GM21825 (cell line): Measurements from ENCODE around the gene P4HA2.

Experiments used
- ATAC-seq: cut with Tn5 transposase; IDR thresholded peaks from one replicate; pipeline ENCODE4 v1.9.1; 2021; ENCODE audit warnings: mild to moderate bottlenecking, moderate library complexity; ENCODE audit not compliant: unreplicated experiment

The P4HA2 gene

DNA sequence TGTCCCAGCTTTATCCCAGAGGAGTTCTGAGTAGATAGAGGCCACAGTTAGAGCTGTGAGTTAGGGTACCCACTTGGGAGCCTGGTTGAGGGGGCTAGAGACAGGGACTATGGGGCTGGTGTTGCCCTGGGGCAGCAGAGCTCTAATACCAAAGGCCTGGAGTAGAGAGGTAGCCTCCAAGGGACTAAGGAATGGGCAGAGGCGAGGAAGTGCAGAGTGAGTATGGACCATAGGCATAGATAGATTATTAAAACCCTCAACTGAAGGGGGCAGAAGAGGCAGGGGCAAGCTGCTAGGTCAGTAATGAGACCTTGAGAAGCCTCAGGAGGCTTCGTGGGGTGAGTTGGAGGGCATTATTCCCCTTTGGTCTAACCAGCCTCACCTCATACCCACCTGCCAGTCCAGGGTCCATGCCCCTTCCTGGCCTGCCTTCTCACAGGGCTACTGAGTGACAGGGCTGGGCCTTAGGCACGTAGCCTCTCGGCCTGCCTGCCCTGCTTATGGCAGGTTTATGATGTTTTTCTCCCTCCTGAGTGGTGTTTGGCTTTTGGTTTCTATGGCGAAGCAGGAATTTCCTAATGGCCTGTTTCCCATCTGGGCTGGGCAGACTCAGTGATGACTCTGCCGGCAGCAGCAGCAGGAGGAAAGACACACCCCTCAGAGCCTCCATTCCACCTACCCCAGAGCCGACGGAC is 37.8 kb upstream of the P4HA2 start:
- ATAC-seq: no peak

DNA sequence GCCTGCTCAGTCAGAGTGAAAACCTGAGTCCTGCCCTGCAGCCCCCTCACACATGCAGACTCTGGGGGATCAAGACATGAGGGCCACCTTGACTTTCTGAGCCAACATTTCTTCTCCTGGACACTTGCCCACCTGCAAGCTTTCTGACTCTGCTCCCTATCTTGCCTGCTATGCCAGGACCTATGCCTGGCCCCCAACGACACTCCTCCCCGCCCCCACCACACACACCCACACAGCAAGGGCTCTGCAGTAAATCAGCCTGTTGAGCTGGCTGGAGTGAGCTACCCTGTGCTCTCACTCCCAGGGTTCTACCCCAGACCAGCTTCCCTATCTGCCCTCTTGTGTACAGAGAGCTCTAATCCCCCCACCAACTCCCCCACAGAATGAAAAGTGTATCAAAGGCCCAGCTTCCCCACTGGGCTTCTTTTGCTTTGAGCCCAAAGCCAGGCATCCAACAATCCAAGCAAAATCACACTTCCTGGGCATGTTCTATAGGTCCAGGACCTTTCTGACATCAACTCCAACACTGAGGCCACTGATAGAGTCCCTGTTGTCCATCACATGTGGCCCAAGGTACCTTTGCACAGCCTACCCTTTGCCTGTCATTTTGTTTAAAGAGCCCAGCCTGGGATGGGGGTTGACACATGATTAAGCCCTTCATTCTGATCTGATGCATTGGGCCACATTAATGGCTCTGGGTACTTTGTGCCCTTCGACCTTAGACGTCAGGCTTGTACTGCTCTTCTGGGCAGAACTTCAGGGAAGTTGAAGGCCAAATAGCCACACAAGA is 37.1 kb upstream of the P4HA2 start:
- ATAC-seq: no peak

DNA sequence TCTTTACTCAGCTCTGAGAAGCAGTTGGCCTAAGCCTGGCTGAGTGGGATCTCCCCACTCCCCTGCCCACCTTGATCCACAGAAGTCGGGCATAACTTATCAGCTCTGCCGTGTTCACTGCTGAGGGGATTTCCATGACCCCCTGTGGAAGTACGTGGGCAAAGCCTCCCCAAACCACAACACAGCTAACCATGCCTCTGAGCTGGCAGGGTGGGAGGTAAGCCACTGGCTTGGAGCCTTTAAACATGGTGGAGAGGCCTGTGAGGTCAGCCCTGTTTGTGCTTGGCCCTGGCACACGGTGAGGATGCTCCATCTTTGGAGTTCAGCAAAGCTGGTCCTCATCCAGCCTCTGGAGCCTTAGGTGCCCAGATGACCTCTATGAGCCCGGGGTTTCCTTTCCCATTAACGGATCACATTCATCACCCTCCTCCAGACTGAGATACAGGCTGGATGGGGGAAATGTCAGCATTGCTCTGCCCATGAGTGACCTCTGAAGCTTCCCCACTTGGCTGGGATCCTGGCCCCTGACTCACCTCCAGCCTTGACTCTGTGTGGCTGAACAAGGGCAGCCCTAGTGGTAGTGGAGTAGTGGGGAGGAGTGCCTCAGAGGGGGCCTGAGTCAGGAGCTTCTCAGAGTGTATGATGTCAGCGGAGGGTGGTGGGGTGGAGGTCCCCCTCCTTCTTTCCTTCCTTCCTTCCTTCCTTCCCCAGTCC is 36.1 kb upstream of the P4HA2 start:
- no peak for ATAC-seq

DNA sequence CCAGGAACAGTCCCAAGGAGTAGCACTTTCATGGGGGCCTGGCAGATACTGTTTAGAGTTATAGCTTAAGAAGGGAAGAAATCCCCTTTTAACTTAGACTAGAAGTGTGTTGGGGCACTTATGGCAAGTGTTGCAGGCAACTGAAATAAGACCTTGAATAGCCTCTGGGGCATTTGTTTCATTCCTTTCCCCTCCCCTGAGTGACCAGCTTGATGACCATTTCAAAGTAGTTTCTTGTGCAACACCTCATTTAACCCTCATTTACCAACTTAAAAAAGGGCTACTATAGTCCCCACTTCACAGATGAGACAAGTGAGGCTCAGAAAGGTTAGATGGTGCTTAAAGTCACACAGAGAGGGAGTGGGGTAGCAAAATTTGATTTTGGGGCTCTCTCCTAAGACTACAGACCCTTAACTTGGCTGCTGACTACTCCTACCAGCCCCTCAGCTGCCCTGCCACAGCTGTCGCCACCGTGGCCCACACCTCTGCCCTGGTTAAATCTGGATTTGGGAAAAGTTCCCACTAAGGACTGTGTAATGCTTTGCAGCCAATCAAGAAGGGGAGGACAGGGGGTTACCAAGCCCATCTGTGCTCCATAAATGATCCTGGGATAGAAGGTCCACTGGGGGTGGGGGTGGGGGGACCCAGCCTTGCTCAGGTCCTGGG is 35.4 kb upstream of the P4HA2 start:
- no peak for ATAC-seq

DNA sequence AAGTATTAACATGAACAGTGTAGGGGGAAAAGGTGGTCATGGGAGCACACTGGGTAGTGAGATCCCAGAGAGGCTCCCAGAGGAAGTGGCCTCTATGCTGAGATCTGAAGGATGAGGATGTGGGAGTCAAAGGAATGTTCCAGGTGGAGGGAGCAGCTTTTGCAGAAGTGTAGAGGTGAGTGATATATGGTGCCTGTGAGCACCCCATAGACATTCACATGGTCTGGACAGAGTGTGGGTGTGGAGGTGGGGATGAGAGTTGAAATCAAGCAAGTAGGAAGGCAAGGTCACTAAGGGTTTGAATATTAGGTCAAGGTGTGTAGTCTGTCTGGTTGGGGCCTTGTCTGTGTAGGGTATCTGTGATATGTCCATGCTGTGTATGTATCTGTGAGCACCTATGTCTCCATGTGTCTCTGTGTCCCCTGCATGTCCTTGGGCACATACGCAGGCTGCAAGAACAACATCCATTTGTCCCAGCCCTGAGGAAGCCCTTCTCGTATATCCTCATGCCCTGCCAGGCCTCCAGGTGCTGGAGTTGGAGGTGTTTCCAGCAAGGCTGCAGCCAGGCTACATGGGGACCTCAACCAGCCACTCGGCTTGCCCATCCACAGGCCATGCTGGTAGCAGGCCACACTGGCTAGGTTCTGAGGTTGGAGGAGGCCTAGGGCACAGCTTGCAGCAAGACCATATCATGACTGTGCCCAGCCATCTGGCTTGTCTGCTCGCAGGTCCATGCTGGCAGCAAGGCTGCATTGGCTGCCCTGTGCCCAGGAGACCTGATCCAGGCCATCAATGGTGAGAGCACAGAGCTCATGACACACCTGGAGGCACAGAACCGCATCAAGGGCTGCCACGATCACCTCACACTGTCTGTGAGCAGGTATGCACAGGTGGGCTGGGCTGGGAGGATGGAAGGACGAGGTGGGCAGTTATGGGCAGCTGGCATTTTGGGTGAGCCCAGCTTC is 34.5 kb upstream of the P4HA2 start:
- ATAC-seq: no peak

DNA sequence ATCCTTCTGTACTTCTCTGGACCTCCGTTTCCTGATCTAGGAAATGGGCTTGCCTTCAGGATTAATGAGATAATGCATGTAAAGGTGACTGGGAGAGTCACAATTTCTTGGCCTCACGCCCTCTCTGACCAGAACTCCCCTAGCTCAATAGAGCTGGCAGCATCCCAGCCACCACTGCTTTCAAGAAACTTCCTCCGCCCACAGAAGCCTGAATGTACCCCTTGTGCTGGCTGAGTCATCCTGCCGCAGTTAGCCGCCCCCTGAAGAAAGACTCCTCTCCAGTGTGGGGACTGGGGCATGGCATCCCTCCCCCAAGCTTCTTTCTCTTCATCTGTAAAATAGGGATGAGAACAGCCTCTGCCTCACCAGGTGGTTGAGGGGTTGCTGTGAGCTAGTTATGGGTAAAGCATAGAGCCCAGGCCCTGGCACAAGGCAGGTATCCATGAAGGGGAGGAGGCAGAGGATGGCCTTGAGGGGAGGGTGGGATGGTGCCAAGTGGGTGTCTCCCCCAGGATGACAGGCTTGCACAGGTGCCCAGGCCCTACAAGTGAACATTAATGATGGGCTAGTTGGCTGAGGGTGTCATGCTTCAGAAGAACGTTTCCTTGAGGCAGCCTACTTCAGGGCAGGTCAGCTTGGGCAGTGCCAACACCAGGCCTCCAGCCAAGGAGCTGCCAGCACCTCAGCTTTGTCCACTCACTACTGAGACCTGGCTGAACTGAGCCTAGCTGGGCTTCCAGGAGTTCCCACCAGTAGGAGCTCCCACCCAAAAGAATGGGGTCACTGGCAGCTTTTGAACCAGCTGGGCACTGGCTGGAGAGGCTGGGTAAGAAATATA is 33.3 kb upstream of the P4HA2 start:
- no peak for ATAC-seq

DNA sequence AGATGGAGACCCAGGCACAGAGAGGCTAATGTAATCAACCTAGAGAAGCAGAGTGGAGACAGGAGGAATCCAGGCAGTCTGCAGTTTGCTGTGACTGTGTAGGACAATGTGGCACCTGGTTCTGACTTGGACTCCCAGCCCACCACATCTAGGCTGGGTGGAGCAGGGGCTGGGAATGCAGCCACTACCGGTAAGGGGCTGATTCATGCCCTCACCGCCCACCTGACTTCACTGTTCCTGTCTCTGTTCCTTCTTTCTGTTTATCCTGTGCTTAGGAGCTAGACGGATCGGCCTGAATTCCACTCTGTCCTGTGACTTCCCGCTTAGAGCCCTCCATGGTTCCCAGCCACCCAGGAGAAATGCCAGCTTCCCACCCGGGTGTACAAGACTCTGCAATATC is 32.4 kb upstream of the P4HA2 start:
- ATAC-seq: no peak

DNA sequence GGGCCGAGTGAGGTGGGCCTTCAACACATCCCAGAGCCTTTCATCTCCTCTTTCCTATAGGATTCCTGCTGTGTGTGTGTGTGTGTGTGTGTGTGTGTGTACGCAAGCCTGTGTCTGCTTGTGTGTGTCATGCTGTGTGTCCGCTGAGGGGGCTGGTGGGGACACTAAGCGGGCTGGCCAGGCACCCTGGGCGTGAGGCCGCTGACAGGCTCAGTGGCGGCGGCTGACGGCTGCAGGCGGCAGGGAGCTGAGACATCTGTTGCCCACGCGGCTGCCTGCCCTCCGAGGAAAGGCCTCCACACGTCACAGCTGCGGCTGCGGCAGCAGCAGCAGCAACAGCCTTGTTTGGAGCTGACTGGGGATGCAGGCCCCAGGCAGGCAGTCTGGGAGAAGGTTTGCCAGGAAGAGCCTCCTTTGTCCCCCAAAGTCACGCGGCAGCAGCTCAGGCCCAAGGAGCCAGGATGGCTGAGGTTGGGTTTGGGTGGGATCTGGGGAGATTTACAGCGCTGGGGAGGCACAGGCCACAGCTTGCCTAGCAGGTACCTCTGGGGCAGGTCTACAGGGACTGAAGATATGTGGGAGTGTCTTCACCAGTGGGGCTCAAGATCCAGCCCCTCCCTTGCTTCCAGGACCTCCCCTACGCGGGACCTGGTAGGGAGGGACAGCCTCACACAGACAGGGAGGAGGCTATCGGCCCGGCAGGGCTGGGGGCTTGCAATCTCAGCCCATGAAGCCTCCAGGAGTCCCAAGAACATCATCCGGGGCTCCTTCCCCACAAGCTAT is 31.6 kb upstream of the P4HA2 start:
- ATAC-seq: no peak

DNA sequence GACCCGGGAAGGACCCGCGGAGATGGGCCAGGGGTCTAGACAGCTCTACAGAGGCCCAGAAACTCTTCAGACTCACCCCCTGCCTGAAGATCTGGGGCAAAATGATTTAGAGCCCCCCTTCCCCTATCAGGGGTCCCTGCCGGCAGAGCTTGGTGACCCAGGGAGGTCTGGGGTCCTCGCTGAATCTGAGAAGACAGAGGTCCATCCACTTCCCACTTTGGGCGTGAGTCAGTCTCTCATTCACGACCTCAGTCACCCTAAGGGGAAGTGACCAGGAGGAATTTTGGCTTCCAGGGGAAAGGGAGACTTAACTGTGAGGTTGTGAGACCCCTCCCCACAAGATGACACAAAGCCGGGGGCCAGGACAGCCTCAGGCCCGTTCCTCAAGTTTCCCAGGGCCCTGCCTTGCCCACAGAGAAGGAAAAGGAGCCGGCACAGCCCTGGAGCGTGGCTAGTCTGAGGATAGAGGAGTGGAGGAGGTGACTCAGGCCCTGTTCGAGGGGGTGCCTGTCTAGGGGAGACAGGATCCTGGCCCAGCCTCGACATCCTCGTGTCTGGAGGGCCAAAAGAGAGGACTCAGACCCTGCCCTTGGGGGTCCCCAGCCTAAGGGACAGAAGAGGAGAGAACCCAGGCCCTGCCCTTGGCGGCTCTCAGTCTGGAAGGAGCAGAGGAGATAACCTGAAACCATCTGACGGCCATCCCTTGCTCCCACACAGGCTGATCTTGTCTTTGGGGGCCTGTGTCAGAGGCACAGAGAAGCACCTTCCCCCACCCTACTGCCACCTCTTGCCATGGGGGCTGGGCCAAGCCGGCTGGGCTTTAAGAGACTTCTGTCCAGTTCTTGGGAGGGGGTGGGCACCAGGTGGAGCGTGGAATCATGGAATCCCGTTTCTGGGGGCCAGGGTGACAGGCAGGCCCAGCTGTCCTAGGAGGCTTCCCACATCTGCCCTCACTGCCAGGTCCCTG is 30.7 kb upstream of the P4HA2 start:
- ATAC-seq: no peak

DNA sequence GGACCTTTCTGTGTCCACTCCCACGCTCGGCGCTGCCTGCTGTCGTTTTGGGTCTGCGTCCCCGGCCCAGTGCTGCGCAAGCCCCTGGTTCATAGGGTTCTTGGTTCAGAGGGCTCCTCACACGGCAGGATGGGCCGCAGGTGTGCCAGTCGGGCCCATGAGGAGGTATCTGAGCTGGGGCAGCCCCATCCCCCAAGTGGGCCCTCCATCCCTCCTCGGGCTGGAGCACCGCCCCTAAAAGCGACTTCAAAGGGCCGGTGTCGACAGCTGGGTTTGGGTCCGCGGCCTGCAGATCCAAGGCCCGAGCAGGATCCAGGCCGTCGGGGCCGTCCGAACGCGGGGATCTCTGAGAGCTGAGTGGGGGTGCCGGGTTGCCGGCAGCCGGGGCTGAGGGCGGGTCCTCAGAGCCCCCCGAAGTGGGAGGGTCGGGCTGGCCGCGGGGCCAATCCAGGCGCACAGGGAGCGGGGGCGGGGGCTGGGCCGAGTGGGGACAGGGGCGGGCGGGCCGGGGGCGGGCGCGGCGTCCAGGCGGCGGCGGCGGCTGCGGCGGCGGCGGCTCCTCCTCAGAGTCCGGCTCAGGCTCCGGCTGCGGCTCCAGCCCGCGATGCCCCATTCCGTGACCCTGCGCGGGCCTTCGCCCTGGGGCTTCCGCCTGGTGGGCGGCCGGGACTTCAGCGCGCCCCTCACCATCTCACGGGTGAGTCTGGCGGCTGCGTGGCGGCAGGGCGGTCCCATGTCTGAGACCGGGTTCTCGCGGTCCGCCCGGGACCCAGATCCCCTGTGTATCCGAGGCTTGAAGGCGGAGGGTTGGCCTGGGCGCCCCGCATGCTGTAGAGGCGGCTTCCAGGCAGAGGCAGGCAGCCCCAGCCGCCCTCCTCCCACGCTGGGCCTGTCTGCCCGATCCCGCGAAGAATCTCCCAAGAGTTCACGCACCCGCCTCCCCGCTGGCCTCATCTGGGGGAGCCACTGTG is 29.8 kb upstream of the P4HA2 start, which contains the start of gene PDLIM4:
Gene PDLIM4 (plus strand): TSS at position 566 of the 971 bp plus-strand sequence. CDS start 39 bp downstream, at position 605.
- no peak for ATAC-seq

DNA sequence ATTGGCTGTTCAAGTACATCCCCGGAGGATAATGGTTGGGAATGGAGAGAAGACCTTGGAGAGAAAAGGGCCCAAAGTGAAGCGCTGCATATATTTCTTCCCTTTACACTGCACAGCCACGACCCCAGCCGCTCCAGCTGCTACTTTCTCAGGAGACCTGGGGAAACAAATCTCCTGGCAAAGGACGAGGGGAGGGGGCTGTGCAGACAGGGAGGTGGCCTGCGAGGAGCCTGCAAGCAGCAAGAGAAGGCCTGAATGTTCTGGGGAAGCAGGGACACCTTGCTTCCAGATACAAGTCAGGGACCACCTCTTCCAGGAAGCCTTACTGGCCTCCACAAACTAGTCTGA is 29.1 kb upstream of the P4HA2 start:
- ATAC-seq: no peak

DNA sequence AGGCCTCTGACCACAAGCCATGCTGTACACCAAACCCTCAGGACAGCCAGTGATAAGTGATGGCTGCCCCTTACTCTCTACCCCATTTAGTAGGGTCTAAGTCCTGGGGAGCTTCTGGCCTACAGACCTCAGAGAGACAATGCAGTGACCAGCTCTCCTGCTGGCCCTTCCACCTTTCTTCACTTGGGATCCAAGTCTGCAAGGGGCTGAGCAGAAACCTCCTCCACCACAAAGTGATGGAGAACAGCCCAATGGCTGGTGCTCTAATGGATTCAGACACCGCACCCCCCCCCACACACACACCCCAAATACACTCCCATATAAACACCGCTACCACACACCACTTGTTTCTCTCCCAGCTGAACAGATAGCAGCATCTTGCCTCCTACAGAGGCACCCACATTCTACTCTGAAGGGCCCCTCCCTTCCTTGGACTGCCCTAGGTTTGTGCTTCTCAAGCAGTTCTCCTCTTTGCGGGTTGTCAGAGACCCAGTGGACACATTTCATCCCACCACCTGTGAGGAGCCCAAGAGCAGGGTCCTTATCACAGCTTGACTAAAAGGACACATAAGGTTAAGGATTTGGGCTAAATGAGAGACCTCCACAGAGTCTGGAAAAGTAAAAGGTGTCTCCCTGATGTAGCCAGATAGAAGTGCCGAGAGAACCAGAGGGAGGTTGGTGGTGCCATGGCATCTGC is 28.6 kb upstream of the P4HA2 start:
- no peak for ATAC-seq

DNA sequence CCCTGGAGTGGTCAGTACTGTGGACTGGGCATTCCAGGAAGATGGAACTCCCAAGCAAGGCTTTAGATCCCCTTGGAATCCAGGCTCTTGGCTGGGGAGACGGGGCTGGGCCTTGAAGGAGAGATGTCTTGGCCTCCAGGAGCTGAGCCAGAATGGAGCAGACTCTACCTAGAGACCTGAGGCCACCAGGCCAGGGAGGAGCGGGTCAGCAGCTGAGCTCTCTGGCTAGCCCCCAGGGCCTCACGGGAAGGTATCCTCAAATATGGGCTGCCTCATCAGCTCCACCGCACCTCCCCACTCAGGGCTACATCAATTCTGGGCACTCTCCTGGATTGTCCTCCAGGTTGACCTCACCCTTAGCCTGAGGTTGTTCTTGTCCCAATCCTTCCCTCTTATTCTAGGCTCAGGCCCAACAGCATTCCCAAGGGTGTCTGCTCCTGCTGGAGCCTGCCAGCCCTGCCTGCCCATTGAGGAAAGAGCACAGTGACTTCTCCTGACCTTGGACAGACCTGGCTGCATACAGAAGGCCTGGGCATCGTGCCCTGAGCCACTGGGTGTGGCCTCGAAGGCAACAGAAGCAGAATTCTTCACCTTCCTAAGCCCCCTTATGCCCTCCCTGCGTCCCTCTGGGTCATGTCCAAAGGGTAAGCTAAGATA is 26.8 kb upstream of the P4HA2 start:
- no peak for ATAC-seq

DNA sequence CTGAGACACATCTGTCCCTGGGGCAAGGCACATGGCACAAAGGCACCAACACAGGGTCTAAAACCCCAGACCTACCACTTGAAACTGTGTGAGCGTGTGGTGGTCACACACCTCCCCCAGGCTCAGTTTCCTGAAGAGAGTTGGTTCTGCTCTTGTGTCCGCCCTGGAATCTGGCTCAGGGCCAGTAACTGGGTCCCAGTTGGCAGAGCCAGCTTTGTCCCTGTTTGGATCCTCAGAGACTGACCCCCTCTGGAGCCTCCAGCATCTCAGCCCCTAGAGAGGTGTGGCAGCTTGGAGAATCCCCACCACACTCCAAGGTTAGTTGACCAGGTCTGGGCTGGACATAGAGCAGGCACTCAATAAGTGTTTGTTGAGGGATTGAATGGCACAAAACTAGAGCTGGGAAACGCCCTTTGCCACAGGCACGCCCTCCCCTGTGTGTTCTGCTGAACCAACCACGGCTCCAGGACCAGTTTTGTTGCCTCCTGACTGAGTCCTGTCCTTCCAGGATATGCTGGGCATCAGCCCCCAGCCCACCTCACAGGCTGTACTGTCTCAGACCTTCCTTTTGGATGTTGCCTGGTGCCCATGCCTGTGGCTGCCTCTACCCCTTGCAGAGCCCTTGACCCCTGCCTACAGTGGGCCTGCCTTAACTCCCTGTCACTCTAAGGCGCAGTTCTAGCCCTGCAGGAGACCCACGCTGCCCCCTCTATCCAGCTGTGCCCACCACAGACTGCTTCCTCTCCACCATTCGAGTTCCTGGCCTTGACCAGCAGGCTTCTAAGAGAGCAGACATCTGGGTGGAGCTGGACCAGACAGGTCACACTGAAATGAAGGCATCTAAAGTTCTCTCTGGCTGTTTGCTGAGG is 26.0 kb upstream of the P4HA2 start:
- ATAC-seq: no peak
